ENCODE measurements around the gene IRF2. TPM values are rescaled to one million over a fixed set of nuclear protein-coding genes. Genes with fewer than 3 reads are reported as not detected.

IRF2 gene
- total and polyA plus RNA-seq, 9 donors = 27.8 to 68.4 (median 40.7) TPM

DNA sequence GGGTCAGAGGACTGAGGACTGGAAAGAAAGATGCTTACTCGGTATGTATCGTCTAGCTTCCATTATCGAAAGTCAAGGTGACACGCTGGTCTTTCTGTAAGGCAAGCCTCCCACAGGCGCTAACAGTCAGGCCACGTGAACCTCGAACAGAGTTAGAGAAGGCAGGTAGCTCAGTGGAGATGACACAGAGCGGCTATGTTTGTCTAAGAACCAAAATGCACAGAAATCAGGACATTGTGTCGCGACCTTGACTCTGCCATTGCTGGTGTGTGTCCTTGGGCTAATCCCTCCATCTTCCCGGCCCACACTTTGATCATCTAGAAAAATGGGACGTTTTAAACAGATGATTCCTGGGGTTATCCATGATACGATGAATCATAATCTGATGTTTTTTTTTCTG lies 40.3 kb downstream of the IRF2 start:
- Histone ChIP-seq H3K36me3 (no peaks in the 10 kb centered on the region), H3K9me3 (no peaks in the 10 kb centered on the region), H3K27me3 (no peaks in the 10 kb centered on the region), H3K4me3 (no peak overlapping the region), H3K27ac (no peak overlapping the region), H3K4me1 (ENCODE audit: insufficient read depth) (peaks cover 8% of the 10 kb centered on the region)
- TF ChIP-seq POLR2A (IDR thresholded peaks at IDR 0.05) (no peak), EP300 (IDR thresholded peaks at IDR 0.05) (no peak), CTCF (IDR thresholded peaks at IDR 0.05) (no peak)
- DNase-seq = no peak
- WGBS, 3 donors = 79 to 86% (median 81%) methylated on average over 13 of the region's 13 CpGs
- intact Hi-C loops (cut with DNase I) = no loop called here

GRCh38 chr4:184433258-184433892 lies 41.0 kb downstream of the IRF2 start:
- Histone ChIP-seq H3K27ac (no peak overlapping the region), H3K36me3 (no peaks in the 10 kb centered on the region), H3K27me3 (no peaks in the 10 kb centered on the region), H3K4me1 (ENCODE audit: insufficient read depth) (peaks cover 8% of the 10 kb centered on the region), H3K9me3 (no peaks in the 10 kb centered on the region), H3K4me3 (no peak overlapping the region)
- TF ChIP-seq EP300 (IDR thresholded peaks at IDR 0.05) (no peak), CTCF (IDR thresholded peaks at IDR 0.05) (no peak), POLR2A (IDR thresholded peaks at IDR 0.05) (no peak)
- no peak for DNase-seq
- intact Hi-C loops (cut with DNase I) = no loop called here
- 90 to 96% (median 94%) methylated on average over 17 of the region's 17 CpGs for WGBS, 3 donors

GRCh38 chr4:184432127-184432922 lies 42.0 kb downstream of the IRF2 start:
- Histone ChIP-seq H3K9me3 (no peaks in the 10 kb centered on the region), H3K27ac (no peak overlapping the region), H3K36me3 (no peaks in the 10 kb centered on the region), H3K27me3 (no peaks in the 10 kb centered on the region), H3K4me3 (no peak overlapping the region), H3K4me1 (ENCODE audit: insufficient read depth) (peaks cover 8% of the 10 kb centered on the region)
- DNase-seq = no peak
- 92% methylated on average over 16 of the region's 16 CpGs for WGBS, 3 donors
- no peak for TF ChIP-seq EP300 (IDR thresholded peaks at IDR 0.05)
- no peak for TF ChIP-seq POLR2A (IDR thresholded peaks at IDR 0.05)
- no peak for TF ChIP-seq CTCF (IDR thresholded peaks at IDR 0.05)
- intact Hi-C loops (cut with DNase I) = no loop called here

DNA sequence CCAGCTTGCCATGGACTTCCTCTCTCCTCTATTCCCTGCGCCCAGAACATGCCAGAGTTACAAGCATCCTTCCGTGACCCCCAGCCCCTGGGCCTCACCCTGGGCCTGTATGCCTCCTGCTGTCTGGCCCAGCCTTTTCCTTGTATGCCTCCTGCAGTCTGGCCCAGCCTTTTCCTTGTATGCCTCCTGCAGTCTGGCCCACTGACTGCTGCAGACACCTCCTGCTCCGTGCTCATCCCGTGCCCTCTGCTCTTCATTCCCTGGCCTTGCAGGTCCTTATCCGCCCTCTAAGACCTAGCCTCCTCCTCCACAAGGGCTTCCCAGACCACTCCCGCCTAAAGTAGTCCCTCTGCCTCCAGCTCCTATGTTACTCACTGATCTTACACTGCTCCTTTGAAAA lies 44.2 kb downstream of the IRF2 start:
- intact Hi-C loops (cut with DNase I) = no loop called here
- DNase-seq = no peak
- H3K9me3 ChIP-seq = no peaks in the 10 kb centered on the region
- no peak overlapping the region for H3K4me3 ChIP-seq
- H3K27me3 ChIP-seq = no peaks in the 10 kb centered on the region
- TF ChIP-seq CTCF (IDR thresholded peaks at IDR 0.05) (no peak), POLR2A (IDR thresholded peaks at IDR 0.05) (no peak), EP300 (IDR thresholded peaks at IDR 0.05) (no peak)
- H3K36me3 ChIP-seq = no peaks in the 10 kb centered on the region
- WGBS, 3 donors = 79 to 89% (median 89%) methylated on average over 6 of the region's 6 CpGs
- H3K27ac ChIP-seq = no peak overlapping the region
- peaks cover 12% of the 10 kb centered on the region for H3K4me1 ChIP-seq (ENCODE audit: insufficient read depth)

Measured in ovary (tissue), 9 donors.